ENCODE measurements around the gene KRT20.

- no peak for TF ChIP-seq CTCF (IDR thresholded peaks at IDR 0.05)
- no peak for TF ChIP-seq POLR2A (IDR thresholded peaks at IDR 0.05)
These were observed 54.8 kb downstream of the KRT20 start for GRCh38 chr17:40830085-40830776.
